GM12878 (cell line): Measurements from ENCODE around the gene CD52. TPM values are rescaled to one million over a fixed set of nuclear protein-coding genes. Genes with fewer than 3 reads are reported as not detected.
A peak's percentile ranks its signal among the peaks of the same experiment; 100 is the strongest.

Source experiments
- ATAC-seq: fragments of 200-7000 bp; cut with Tn5 transposase; 3 replicates; pipeline ENCODE4 v1.9.1; 2020; ENCODE audit warnings: mild to moderate bottlenecking, moderate library complexity
- BruUV-seq: library from RNA; stranded (reverse); fragments of 400-500 nt; replicated peaks from 2 replicates; lab custom pipeline; 2021; lab: Mats Ljungman, UMichigan
- CTCF ChIA-PET: fragments of 300-600 bp; sonication (Branson Sonifier 250); formaldehyde crosslinking; extraction: SDS; loops from one replicate; lab custom pipeline; 2021; ENCODE audit warnings: inconsistent platforms; lab: Yijun Ruan, JAX
- POLR2A ChIA-PET: fragments of 350-600 bp; formaldehyde crosslinking; extraction: SDS; loops from one replicate; lab custom pipeline; 2021; ENCODE audit warnings: inconsistent platforms; lab: Charles Lee
- RAD21 ChIA-PET: fragments of 300-600 bp; sonication (Branson Sonifier 250); formaldehyde crosslinking; loops from one replicate; lab custom pipeline; 2023; ENCODE audit warnings: antibody characterized with exemption; ENCODE audit not compliant: unreplicated experiment; lab: Charles Lee
- SMC1A ChIA-PET: fragments of 300-600 bp; sonication (Branson Sonifier 250); formaldehyde crosslinking; loops from one replicate; lab custom pipeline; 2023; ENCODE audit not compliant: unreplicated experiment, uncharacterized antibody; lab: Charles Lee
- DNase-seq: peaks from one replicate; pipeline ENCODE4 v3.0.0-alpha.2; 2011; ENCODE audit warnings: low read depth, low spot score
- FAIRE-seq: peaks from 3 replicates; lab custom pipeline; 2011; peaks lifted over from hg19 to GRCh38; lab: Jason Lieb, UNC
- H2AFZ ChIP-seq: 2 replicates; pipeline ENCODE4 v1.6.0; 2011; ENCODE audit warnings: low read depth, low read length, control low read depth; ENCODE audit not compliant: control insufficient read depth
- H3K27ac ChIP-seq: 2 replicates; pipeline ENCODE4 v1.5.1; 2011; ENCODE audit warnings: control low read depth; ENCODE audit not compliant: control insufficient read depth, insufficient read depth
- H3K27me3 ChIP-seq, 2 experiments: replicated peaks in 1 of 2; 2 replicates each; pipeline versions ENCODE4 v1.6.0 to v1.6.1; 2011; ENCODE audit warnings: low read length in 1 of 2; ENCODE audit not compliant: control insufficient read depth in 2 of 2, insufficient read depth in 2 of 2
- H3K36me3 ChIP-seq, 2 experiments: 2 replicates each; pipeline ENCODE4 v1.5.1; 2011; ENCODE audit warnings: low read length in 1 of 2; ENCODE audit not compliant: control insufficient read depth in 2 of 2, insufficient read depth in 2 of 2
- H3K4me1 ChIP-seq: 2 replicates; pipeline ENCODE4 v1.6.1; 2011; ENCODE audit warnings: mild to moderate bottlenecking, low read length, moderate library complexity, mixed read lengths; ENCODE audit not compliant: control insufficient read depth, insufficient read depth
- H3K4me2 ChIP-seq: 2 replicates; pipeline ENCODE4 v1.6.0; 2011; ENCODE audit warnings: control low read depth; ENCODE audit not compliant: control insufficient read depth, insufficient read depth
- H3K4me3 ChIP-seq: fragments of 200-600 bp; sonication (generic); 2 replicates; pipeline ENCODE4 v1.5.1; 2016
- H3K79me2 ChIP-seq: 2 replicates; pipeline ENCODE4 v1.6.0; 2011; ENCODE audit warnings: low read length; ENCODE audit not compliant: control insufficient read depth, insufficient read depth
- H3K9ac ChIP-seq: 2 replicates; pipeline ENCODE4 v1.8.0; 2011; ENCODE audit warnings: low read length, control low read depth, mixed read lengths; ENCODE audit not compliant: control insufficient read depth, insufficient read depth
- H3K9me3 ChIP-seq: replicated peaks from 3 replicates; pipeline ENCODE4 v1.5.1; 2011; ENCODE audit warnings: mild to moderate bottlenecking, low read length; ENCODE audit not compliant: control insufficient read depth, insufficient read depth
- H4K20me1 ChIP-seq: 2 replicates; pipeline ENCODE4 v1.6.0; 2011; ENCODE audit not compliant: control insufficient read depth, insufficient read depth
- BACH1 ChIP-seq: fragments of 450-650 bp; IDR thresholded peaks from 2 replicates; pipeline ENCODE4 v1.6.1; 2017; ENCODE audit warnings: mild to moderate bottlenecking, borderline replicate concordance
- CHD2 ChIP-seq: IDR thresholded peaks from 2 replicates; pipeline ENCODE4 v1.6.1; 2011; ENCODE audit warnings: low read depth, low read length, improper control_type of control experiment, borderline replicate concordance
- NR2C1 ChIP-seq: fragments of 450-650 bp; IDR thresholded peaks from 2 replicates; pipeline ENCODE4 v1.6.1; 2017; ENCODE audit warnings: antibody characterized with exemption, mild to moderate bottlenecking, moderate library complexity
- PAX5 ChIP-seq: IDR thresholded peaks from 2 replicates; pipeline ENCODE4 v1.6.1; 2011; ENCODE audit warnings: low read depth, low read length, borderline replicate concordance
- RAD51 ChIP-seq: fragments of 450-650 bp; IDR thresholded peaks from 2 replicates; pipeline ENCODE4 v1.6.1; 2016; ENCODE audit warnings: moderate library complexity, mild to moderate bottlenecking, inconsistent platforms
- SPI1 ChIP-seq: IDR thresholded peaks from 2 replicates; pipeline ENCODE4 v1.6.1; 2011; ENCODE audit warnings: low read depth, mild to moderate bottlenecking, low read length, moderate library complexity, borderline replicate concordance; ENCODE audit not compliant: insufficient read depth
- SRF ChIP-seq, 2 experiments: IDR thresholded peaks; 2 replicates each; pipeline ENCODE4 v1.6.1; 2011; ENCODE audit warnings: low read depth in 2 of 2, low read length in 2 of 2, mild to moderate bottlenecking in 1 of 2, moderate library complexity in 1 of 2
- SUPT20H ChIP-seq: IDR thresholded peaks from 2 replicates; pipeline ENCODE4 v1.6.1; 2011; ENCODE audit warnings: low read depth, mild to moderate bottlenecking, low read length, moderate library complexity, borderline replicate concordance; ENCODE audit not compliant: control insufficient read depth
- YY1 ChIP-seq: IDR thresholded peaks from 2 replicates; pipeline ENCODE4 v1.6.1; 2011; ENCODE audit warnings: low read depth, mild to moderate bottlenecking, low read length
- WGBS: methylation state at CpG from one replicate; pipeline ENCODE4 v1.1.6; 2016; ENCODE audit warnings: low lambda C conversion rate; ENCODE audit not compliant: insufficient replicate concordance, insufficient coverage; ENCODE audit errors: missing lambda C conversion rate; 5-methylcytosine and 5-hydroxymethylcytosine counted together
- in situ Hi-C: fragments of 300-500 bp; cut with MboI; formaldehyde crosslinking; loops from 9 replicates; pipeline ENCODE4 v1.14.3; 2018; ENCODE audit warnings: mixed read lengths
- intact Hi-C: fragments of 100-400 bp; cut with micrococcal nuclease; formaldehyde crosslinking; loops from one replicate; pipeline ENCODE4 v1.14.2; 2022; ENCODE audit not compliant: unreplicated experiment
- polyA plus RNA-seq, 11 experiments: library from polyadenylated mRNA; depleted of rRNA in 4 of 11; unstranded in 6 of 11; stranded (reverse) in 5 of 11; fragments of >200 nt; fragmentation: Nextera tagmentation in 4 of 11; fragmentation: Illumina TruSeq in 1 of 11; extraction: Ambion mirVana in 4 of 11; extraction: Trizol in 1 of 11; gene quantifications; 1 replicate in 1 of 11; 2 replicates in 10 of 11; pipeline versions ENCODE4 v1.2.1 to v1.2.3, GENCODE V29; 2011 to 2016; ENCODE audit warnings: inconsistent platforms in 2 of 11, missing spikeins in 2 of 11, low read depth in 1 of 11
- total RNA-seq, 4 experiments: library from RNA; depleted of rRNA in 3 of 4; stranded (reverse); fragments of >200 nt in 3 of 4; fragmentation: Illumina TruSeq in 1 of 4; extraction: Trizol in 1 of 4; gene quantifications; 2 replicates each; pipeline versions ENCODE4 v1.2.1 to v1.2.3, GENCODE V29; 2013 to 2021
- TF ChIP-seq, protein P1 (sequence below): fragments of 450-650 bp; IDR thresholded peaks from 2 replicates; pipeline ENCODE4 v1.6.1; 2016; ENCODE audit warnings: mild to moderate bottlenecking
- TF ChIP-seq, protein P2 (sequence below): fragments of 150-350 bp; IDR thresholded peaks from 2 replicates; pipeline ENCODE4 v1.6.1; 2016; ENCODE audit warnings: low read depth, low read length
- TF ChIP-seq, protein P3 (sequence below): fragments of 450-650 bp; IDR thresholded peaks from 2 replicates; pipeline ENCODE4 v1.6.1; 2017; ENCODE audit warnings: mild to moderate bottlenecking, moderate library complexity

CD52 gene
- total and polyA plus RNA-seq, 10 of the 15 experiments (the other 5 are each of a cell fraction or from before 2014, with no cell fraction given), result 237 to 2,736 (median 532) TPM

DNA sequence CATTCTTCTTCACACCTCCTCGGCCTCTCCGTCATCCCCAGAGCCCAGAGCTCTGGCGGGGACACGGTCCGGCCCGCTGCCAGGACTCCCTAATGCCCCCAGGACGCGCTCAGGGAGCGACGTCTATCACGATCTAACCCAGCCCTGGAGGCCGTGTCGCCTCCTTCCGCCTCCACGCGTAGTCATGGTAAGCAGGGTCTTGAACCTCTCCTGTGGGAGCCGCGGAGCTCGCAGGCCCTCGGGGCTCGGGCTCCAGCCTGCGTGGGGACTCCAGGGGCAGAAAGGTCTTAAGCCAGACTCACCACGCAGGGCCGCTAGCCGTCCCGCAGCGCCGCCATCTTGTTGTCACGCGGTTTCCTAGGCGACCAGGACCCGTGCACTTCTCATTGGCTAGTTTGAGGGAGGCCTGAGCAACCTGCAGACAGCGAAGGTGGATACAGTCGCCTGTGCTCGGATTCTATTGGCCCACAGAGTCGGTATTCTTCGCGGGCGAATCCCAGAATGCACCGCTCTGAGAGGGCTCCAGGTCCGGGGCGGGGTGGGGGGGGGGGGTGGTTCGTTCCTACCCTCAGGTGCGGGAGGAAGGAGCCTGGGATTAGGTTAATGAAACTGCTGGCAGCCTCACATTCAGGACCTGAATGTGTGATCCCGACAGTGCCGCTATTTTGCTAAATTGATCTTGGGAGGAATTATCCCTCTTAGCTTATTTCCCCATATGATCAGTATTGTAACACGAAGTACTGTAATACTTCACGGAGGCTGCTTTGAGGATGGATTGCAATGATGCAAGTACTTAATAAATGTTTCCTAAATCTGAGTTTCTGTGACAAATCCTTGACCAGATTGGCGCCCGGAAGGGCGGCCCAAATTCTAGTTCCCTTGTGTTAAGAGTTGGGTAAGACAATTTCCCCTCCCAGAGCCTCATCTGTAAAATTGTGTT, 11.2 kb upstream of the CD52 start, which contains the start of gene UBXN11:
UBXN11 (minus strand) TSS at position 347 of the 940 bp plus-strand sequence. CDS start 3,753 bp downstream, outside the sequence.
- peaks cover 14% of the 10 kb centered on the region for H3K4me1 ChIP-seq
- TSS peak; percentile 96 for BruUV-seq
- under 1% methylated on average over 47 of the region's 51 CpGs for WGBS
- H3K4me3 ChIP-seq, result peak within 1 kb of the TSS; percentile 92
- CTCF ChIA-PET, result interaction anchor here (0.6 to 4.8 kb wide), 6 partner anchors 11 to 137 kb away, joined by 3 to 34 read pairs (median 7); partner anchors contain the start of gene ZNF593
- peak within 1 kb of the TSS; percentile 98 for H3K4me2 ChIP-seq
- peak within 1 kb of the TSS; percentile 76 for H3K9ac ChIP-seq
- H4K20me1 ChIP-seq, result no peaks in the 10 kb centered on the region
- no peaks in the 10 kb centered on the region for H3K9me3 ChIP-seq
- FAIRE-seq (peak; percentile 96), ATAC-seq (peak; percentile 100), DNase-seq (peak; percentile 87)
- H3K79me2 ChIP-seq, result peaks cover 4% of the 10 kb centered on the region
- no peaks in the 10 kb centered on the region for H3K36me3 ChIP-seq
- intact Hi-C loops (no loop called here), in situ Hi-C loops (no loop called here)
- POLR2A ChIA-PET, result interaction anchor here (0.7 to 5.6 kb wide), 7 partner anchors 10 to 122 kb away, joined by 3 to 58 read pairs (median 5); partner anchors contain the start of gene CD52
- peak within 1 kb of the TSS; percentile 94 for H3K27ac ChIP-seq
- peak within 1 kb of the TSS; percentile 94 for H2AFZ ChIP-seq
- SMC1A ChIA-PET, result interaction anchor here (0.6 to 3.0 kb wide), 7 partner anchors 10 to 103 kb away, joined by 3 to 40 read pairs (median 5); partner anchors contain the start of gene CD52
- H3K27me3 ChIP-seq, result no peaks in the 10 kb centered on the region
- RAD21 ChIA-PET, result interaction anchor here (0.7 to 3.9 kb wide), 6 partner anchors 9 to 25 kb away, joined by 3 to 27 read pairs (median 14); partner anchors contain the start of gene CD52
- TF ChIP-seq SPI1 (no peak), RAD51 (no peak), CHD2 (peak; percentile 73; the same call in 1 of the 2 replicates), BACH1 (no peak), NR2C1 (no peak), SUPT20H (no peak), YY1 (peak; percentile 99), PAX5 (no peak), SRF (IDR thresholded peaks at IDR 0.05; ENCODE audit: low read depth in 2 of 2, low read length in 2 of 2) (peak in 1 of 2 experiments; percentile 66; a peak in 3 of 4 replicates)
- TF ChIP-seq, protein P1, sequence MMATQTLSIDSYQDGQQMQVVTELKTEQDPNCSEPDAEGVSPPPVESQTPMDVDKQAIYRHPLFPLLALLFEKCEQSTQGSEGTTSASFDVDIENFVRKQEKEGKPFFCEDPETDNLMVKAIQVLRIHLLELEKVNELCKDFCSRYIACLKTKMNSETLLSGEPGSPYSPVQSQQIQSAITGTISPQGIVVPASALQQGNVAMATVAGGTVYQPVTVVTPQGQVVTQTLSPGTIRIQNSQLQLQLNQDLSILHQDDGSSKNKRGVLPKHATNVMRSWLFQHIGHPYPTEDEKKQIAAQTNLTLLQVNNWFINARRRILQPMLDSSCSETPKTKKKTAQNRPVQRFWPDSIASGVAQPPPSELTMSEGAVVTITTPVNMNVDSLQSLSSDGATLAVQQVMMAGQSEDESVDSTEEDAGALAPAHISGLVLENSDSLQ, result no peak
- TF ChIP-seq, protein P2, sequence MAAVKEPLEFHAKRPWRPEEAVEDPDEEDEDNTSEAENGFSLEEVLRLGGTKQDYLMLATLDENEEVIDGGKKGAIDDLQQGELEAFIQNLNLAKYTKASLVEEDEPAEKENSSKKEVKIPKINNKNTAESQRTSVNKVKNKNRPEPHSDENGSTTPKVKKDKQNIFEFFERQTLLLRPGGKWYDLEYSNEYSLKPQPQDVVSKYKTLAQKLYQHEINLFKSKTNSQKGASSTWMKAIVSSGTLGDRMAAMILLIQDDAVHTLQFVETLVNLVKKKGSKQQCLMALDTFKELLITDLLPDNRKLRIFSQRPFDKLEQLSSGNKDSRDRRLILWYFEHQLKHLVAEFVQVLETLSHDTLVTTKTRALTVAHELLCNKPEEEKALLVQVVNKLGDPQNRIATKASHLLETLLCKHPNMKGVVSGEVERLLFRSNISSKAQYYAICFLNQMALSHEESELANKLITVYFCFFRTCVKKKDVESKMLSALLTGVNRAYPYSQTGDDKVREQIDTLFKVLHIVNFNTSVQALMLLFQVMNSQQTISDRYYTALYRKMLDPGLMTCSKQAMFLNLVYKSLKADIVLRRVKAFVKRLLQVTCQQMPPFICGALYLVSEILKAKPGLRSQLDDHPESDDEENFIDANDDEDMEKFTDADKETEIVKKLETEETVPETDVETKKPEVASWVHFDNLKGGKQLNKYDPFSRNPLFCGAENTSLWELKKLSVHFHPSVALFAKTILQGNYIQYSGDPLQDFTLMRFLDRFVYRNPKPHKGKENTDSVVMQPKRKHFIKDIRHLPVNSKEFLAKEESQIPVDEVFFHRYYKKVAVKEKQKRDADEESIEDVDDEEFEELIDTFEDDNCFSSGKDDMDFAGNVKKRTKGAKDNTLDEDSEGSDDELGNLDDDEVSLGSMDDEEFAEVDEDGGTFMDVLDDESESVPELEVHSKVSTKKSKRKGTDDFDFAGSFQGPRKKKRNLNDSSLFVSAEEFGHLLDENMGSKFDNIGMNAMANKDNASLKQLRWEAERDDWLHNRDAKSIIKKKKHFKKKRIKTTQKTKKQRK, result no peak
- TF ChIP-seq, protein P3, sequence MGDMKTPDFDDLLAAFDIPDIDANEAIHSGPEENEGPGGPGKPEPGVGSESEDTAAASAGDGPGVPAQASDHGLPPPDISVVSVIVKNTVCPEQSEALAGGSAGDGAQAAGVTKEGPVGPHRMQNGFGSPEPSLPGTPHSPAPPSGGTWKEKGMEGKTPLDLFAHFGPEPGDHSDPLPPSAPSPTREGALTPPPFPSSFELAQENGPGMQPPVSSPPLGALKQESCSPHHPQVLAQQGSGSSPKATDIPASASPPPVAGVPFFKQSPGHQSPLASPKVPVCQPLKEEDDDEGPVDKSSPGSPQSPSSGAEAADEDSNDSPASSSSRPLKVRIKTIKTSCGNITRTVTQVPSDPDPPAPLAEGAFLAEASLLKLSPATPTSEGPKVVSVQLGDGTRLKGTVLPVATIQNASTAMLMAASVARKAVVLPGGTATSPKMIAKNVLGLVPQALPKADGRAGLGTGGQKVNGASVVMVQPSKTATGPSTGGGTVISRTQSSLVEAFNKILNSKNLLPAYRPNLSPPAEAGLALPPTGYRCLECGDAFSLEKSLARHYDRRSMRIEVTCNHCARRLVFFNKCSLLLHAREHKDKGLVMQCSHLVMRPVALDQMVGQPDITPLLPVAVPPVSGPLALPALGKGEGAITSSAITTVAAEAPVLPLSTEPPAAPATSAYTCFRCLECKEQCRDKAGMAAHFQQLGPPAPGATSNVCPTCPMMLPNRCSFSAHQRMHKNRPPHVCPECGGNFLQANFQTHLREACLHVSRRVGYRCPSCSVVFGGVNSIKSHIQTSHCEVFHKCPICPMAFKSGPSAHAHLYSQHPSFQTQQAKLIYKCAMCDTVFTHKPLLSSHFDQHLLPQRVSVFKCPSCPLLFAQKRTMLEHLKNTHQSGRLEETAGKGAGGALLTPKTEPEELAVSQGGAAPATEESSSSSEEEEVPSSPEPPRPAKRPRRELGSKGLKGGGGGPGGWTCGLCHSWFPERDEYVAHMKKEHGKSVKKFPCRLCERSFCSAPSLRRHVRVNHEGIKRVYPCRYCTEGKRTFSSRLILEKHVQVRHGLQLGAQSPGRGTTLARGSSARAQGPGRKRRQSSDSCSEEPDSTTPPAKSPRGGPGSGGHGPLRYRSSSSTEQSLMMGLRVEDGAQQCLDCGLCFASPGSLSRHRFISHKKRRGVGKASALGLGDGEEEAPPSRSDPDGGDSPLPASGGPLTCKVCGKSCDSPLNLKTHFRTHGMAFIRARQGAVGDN, result peak; percentile 24; the same call in 1 of the 2 replicates
